Ectodermal cell (in vitro differentiated cells): ENCODE results near the gene ATG16L2.
"Not testable (repeated sequence)": the region's sequence is repeated elsewhere in the genome, so short reads cannot be mapped to it uniquely, and the experiment has no call there.

Source experiments
- H3K27ac ChIP-seq: 2 replicates; pipeline ENCODE4 v1.7.0; 2013; ENCODE audit warnings: mild to moderate bottlenecking, low read depth, low read length; ENCODE audit not compliant: insufficient read depth, poor library complexity, severe bottlenecking
- H3K27me3 ChIP-seq: 2 replicates; pipeline ENCODE4 v1.7.0; 2013; ENCODE audit warnings: mild to moderate bottlenecking, low read length; ENCODE audit not compliant: insufficient read depth, control insufficient read depth, poor library complexity, severe bottlenecking
- H3K36me3 ChIP-seq: one replicate; pipeline ENCODE4 v1.7.0; 2013; ENCODE audit warnings: low read length; ENCODE audit not compliant: control insufficient read depth, insufficient read depth
- H3K4me1 ChIP-seq: one replicate; pipeline ENCODE4 v1.7.0; 2013; ENCODE audit warnings: low read length; ENCODE audit not compliant: control insufficient read depth, insufficient read depth
- H3K4me3 ChIP-seq: 2 replicates; pipeline ENCODE4 v1.7.0; 2013; ENCODE audit warnings: low read depth, low read length, control low read depth; ENCODE audit not compliant: insufficient read depth
- H3K9me3 ChIP-seq: 2 replicates; pipeline ENCODE4 v1.7.0; 2013; ENCODE audit warnings: mild to moderate bottlenecking, low read length, moderate library complexity; ENCODE audit not compliant: control insufficient read depth
- WGBS, 2 experiments: methylation state at CpG; one replicate each; pipeline ENCODE4 v1.1.7; 2013; ENCODE audit warnings: missing lambda C conversion rate in 2 of 2; 5-methylcytosine and 5-hydroxymethylcytosine counted together

The ATG16L2 gene

DNA sequence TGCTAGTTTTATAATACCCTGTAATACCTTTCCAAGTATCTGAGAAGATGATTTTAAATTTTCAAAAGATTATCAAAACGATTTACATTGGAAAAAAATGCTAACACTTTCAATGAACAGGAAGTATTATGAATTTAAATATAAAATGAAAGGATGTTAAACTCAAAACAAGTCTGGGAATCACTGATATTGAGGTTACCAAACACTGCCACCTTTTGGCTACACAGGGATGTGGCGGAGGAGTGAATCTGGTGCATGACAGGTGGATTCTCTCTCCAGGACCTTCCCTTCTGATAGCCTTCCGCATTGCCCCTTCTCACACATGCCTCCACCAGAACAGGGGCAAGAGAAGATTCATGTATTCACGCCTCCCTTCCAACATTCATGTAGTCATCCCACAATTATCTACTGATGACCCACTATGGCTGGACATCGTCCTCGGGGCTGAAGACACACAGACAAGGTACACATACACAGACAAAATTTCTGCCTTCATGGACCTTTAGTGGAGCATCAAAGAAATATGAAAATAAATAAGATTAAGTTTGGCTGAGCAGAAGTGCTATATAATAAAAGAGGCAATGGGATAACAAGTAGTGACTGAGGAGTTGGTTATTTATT is 34.7 kb downstream of the ATG16L2 start:
- Histone ChIP-seq H3K36me3 (no peaks in the 10 kb centered on the region), H3K4me3 (no peak overlapping the region), H3K9me3 (no peaks in the 10 kb centered on the region), H3K4me1 (no peaks in the 10 kb centered on the region), H3K27me3 (no peaks in the 10 kb centered on the region), H3K27ac (no peak overlapping the region)
- 69 to 81% methylated on average over 5 to 6 of the region's 6 CpGs for WGBS, 2 experiments

DNA sequence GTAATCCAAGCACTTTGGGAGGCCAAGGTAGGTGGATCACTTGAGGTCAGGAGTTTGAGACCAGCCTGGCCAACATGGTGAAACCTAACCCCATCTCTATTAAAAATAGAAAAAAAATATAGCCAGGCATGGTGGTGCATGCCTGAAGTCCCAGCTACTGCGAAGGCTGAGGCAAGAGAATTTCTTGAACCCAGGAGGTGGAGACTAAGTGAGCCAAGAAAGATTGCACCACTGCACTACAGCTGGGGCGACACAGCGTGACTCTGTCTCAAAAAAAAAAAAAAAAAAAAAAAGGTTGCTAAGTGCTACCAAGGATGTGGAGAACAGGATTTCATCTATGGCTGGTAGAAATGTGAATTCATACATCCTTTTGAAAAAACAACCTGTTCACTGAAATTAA is 36.6 kb downstream of the ATG16L2 start:
- 96 to 97% methylated on average over 3 of the region's 3 CpGs for WGBS, 2 experiments
- no peak overlapping the region for H3K4me3 ChIP-seq

DNA sequence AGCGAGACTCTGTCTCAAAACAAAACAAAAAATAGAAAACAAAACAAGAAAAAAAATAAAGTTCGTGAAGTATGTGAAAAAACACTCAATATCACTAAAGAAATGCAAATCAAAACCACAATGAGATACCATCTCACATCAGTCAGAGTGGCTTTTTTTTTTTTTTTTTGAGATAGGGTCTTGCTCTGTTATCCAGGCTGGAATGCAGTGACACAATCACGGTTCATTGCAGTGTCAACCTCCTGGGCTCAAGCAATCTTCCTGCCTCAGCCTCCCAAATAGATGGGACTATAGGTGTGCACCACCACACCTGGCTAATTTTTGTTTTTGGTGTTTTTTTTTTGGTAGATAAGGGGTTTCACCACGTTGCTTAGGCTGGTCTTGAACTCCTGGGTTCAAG is 37.5 kb downstream of the ATG16L2 start:
- Histone ChIP-seq H3K4me3 (no peak overlapping the region), H3K4me1 (no peaks in the 10 kb centered on the region), H3K9me3 (no peaks in the 10 kb centered on the region), H3K36me3 (no peaks in the 10 kb centered on the region), H3K27me3 (no peaks in the 10 kb centered on the region), H3K27ac (no peak overlapping the region)
- 89 to 96% methylated on average over 4 of the region's 4 CpGs for WGBS, 2 experiments

More for the DNA sequence above, 36.6 kb downstream of the ATG16L2 start:
- no peaks in the 10 kb centered on the region for H3K27me3 ChIP-seq
- H3K36me3 ChIP-seq, result no peaks in the 10 kb centered on the region
- H3K9me3 ChIP-seq, result no peaks in the 10 kb centered on the region
- H3K27ac ChIP-seq, result no peak overlapping the region
- no peaks in the 10 kb centered on the region for H3K4me1 ChIP-seq

DNA sequence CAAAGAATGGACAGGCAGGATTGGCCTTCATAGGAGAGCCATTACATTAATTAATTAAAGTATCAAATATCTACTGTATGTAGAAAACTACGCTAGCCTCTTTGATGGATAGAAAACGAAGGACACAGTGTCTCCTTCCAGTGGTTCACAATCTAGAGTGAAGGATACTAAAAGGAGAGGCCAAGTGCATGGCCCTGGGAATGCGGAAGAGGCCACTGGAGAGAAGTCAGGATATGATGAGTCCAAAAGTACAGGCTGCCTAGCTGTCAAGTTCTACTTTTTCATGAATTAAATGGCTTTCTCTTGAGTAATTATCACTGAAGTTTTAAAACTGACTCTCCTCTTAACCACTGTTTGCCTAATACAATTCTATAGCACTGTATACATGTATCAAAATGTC is 41.9 kb downstream of the ATG16L2 start:
- Histone ChIP-seq H3K4me3 (no peak overlapping the region), H3K4me1 (no peaks in the 10 kb centered on the region), H3K27me3 (no peaks in the 10 kb centered on the region), H3K9me3 (no peaks in the 10 kb centered on the region), H3K27ac (no peak overlapping the region), H3K36me3 (no peaks in the 10 kb centered on the region)
- 85 to 98% methylated on average over 3 of the region's 3 CpGs for WGBS, 2 experiments

DNA sequence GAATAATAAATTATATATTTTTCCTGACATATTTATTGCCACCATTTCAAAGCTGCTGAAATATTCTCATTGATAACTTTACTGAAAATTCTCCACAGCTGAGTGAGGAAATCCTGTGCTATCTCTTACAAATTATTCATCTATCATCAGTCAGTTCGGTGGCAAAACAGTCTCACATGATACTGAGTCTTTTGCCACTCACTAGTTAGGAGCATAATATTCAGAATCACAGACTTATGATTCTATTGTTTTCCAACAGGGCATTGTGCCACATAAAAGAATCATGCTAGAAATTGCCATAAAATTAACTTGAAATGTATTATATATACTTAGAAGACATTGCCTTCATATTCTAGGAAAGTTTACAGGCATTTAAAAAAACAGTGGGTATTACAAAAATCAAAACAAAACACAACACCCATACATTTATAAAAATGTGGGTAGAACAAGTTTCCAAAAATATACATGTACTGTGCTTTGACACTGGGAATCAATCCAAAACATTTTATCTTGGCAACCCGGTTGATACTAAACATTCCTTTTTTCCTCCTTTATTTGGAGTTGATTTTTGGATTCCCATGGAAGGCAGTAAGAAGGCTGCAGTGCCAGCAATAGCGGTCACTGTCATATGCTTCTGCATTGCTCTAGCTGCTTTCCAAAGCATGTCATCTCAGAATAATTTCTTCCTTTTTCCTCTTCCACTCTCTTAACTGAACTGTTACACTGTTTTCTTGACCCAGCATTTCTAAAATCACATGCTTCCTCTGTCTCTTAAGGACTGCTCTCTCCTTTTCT is 42.5 kb downstream of the ATG16L2 start:
- no peak overlapping the region for H3K4me3 ChIP-seq
- no peak overlapping the region for H3K27ac ChIP-seq
- no peaks in the 10 kb centered on the region for H3K4me1 ChIP-seq
- H3K36me3 ChIP-seq, result no peaks in the 10 kb centered on the region
- H3K27me3 ChIP-seq, result no peaks in the 10 kb centered on the region
- no peaks in the 10 kb centered on the region for H3K9me3 ChIP-seq
- WGBS, 2 experiments, result 60 to 67% methylated on average over 3 of the region's 3 CpGs

DNA sequence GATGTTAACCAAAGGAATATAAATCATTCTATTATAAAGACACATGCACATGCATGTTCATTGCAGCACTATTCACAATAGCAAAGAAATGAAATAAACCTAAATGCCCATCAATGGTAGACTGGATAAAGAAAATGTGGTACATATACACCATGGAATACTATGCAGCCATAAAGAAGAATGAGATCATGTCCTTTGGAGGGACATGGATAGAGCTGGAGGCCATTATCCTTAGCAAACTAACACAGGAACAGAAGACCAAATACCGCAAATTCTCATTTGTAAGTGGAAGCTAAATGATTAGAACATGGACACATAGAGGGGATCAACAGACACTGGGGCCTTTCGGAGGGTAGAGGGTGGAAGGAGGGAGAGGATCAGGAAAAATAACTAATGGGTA is 44.1 kb downstream of the ATG16L2 start:
- H3K4me3 ChIP-seq, H3K4me1 ChIP-seq, H3K27me3 ChIP-seq, H3K27ac ChIP-seq, H3K9me3 ChIP-seq, H3K36me3 ChIP-seq: not testable (repeated sequence)
- whole genome bisulfite sequencing, 2 experiments, result 96 to 97% methylated on average over 2 of the region's 2 CpGs

DNA sequence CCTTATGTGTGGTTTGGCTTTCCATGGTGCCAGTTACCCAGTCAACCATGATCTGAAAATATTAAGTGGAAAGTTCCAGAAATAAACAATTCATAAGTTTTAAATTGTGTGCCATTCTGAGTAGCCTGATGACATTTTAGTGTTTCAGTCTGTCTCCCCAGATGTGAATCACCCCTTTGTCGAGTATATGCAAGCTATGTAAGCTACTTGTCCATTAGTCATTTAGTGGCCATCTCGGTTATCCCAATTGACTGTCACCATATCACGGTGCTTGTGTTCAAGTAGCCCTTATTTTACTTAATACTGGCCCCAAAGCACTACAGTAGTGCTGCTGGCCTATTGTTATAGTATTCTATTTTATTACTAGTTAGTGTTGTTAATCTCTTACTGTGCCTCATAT is 44.9 kb downstream of the ATG16L2 start:
- H3K27ac ChIP-seq, result no peak overlapping the region
- H3K4me3 ChIP-seq, result no peak overlapping the region
- no peaks in the 10 kb centered on the region for H3K9me3 ChIP-seq
- WGBS, 2 experiments, result 93 to 98% methylated on average over 3 of the region's 3 CpGs
- no peaks in the 10 kb centered on the region for H3K36me3 ChIP-seq
- no peaks in the 10 kb centered on the region for H3K27me3 ChIP-seq
- no peaks in the 10 kb centered on the region for H3K4me1 ChIP-seq

DNA sequence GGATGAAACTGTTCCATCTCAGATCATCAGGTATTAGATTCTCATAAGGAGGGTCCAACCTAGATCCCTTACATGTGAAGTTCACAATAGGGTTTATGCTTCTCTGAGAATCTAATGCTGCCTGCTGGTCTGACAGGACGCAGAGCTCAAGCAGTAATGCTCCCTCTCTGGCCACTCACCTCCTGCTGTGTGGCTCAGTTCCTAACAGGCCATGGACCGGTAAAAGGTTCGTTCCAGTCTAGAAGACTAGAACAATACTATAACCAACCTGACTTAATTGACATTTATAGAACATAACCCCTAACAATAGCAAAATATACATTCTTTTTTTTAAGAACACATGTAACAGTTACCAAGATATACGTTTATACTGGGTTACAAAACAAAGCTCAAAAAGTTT is 45.8 kb downstream of the ATG16L2 start:
- Histone ChIP-seq H3K36me3 (no peaks in the 10 kb centered on the region), H3K9me3 (no peaks in the 10 kb centered on the region), H3K27me3 (no peaks in the 10 kb centered on the region), H3K4me1 (no peaks in the 10 kb centered on the region), H3K27ac (no peak overlapping the region), H3K4me3 (no peak overlapping the region)
- WGBS, 2 experiments, result 83 to 87% methylated on average over 3 to 4 of the region's 4 CpGs

DNA sequence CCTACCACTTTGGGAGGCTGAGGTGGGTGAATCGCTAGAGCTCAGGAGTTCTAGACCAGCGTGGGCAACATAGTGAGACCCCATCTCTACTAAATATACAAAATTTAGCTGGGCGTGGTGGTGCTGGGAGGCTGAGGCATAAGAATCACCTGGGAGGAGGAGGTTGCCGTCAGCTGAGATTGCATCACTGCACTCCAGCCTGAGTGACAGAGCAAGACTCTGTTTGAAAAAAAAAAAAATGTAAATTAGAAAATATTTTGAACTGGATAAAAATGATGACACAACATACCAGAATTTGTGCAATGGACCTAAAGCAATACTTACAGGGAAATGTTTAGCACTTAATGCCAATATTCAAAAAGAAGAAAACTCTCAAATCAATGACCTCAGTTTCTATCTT is 46.4 kb downstream of the ATG16L2 start:
- H3K4me1 ChIP-seq, result no peaks in the 10 kb centered on the region
- H3K4me3 ChIP-seq, result no peak overlapping the region
- no peaks in the 10 kb centered on the region for H3K9me3 ChIP-seq
- H3K27ac ChIP-seq, result no peak overlapping the region
- WGBS, 2 experiments, result 88 to 91% methylated on average over 4 of the region's 4 CpGs
- H3K27me3 ChIP-seq, result no peaks in the 10 kb centered on the region
- H3K36me3 ChIP-seq, result no peaks in the 10 kb centered on the region

DNA sequence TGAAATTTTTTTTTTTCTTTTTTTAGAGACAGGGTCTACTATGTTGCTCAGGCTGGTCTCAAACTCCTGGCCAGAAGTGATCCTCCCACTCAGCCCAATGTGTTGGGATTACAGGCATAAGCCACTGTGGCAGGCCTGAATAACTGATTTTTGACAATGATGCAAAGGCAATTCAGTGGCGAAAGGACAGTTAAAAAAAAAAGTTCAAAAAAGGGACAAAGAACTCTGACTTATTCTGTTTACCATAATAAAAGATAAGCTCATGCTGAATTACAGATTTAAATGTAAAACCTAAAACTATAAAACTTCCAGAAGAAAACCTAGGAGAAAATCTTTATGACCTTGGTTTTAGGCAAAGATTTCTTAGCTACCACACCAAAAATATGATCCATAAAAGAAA is 48.9 kb downstream of the ATG16L2 start:
- Histone ChIP-seq H3K36me3 (no peaks in the 10 kb centered on the region), H3K9me3 (no peaks in the 10 kb centered on the region), H3K27me3 (no peaks in the 10 kb centered on the region), H3K27ac (no peak overlapping the region), H3K4me1 (no peaks in the 10 kb centered on the region), H3K4me3 (no peak overlapping the region)
- 89 to 90% methylated on average over 1 of the region's 1 CpG for WGBS, 2 experiments
